GM19238 (cell line): ENCODE measurements around the gene PPP3CA.

Experiments
- DNase-seq: peaks from one replicate; pipeline ENCODE4 v3.0.0; 2011; ENCODE audit warnings: low spot score; ENCODE audit not compliant: insufficient read length

PPP3CA gene

GRCh38 chr4:101064541-101065180 lies 282.7 kb downstream of the PPP3CA start:
- DNase-seq = no peak

- no peak for DNase-seq
Observed at GRCh38 chr4:101055392-101055791, 291.9 kb downstream of the PPP3CA start.

DNA sequence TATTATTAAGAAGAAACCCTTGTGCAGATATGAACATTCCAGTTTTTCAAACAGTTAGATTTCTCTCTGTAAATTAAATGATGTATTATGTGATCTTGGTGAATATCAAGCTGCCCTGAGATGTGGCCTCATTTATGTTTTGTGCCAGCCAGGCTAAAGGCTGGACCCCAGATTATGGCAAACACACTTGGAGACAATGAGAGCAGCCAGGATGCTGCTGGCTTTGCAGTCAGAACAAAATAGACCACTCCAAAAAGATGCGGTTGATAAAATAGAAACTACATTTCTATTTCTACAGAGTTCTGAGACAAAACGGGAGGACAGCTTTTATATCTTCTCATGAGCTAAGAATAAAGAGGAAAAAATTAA lies 296.5 kb downstream of the PPP3CA start:
- no peak for DNase-seq

DNA sequence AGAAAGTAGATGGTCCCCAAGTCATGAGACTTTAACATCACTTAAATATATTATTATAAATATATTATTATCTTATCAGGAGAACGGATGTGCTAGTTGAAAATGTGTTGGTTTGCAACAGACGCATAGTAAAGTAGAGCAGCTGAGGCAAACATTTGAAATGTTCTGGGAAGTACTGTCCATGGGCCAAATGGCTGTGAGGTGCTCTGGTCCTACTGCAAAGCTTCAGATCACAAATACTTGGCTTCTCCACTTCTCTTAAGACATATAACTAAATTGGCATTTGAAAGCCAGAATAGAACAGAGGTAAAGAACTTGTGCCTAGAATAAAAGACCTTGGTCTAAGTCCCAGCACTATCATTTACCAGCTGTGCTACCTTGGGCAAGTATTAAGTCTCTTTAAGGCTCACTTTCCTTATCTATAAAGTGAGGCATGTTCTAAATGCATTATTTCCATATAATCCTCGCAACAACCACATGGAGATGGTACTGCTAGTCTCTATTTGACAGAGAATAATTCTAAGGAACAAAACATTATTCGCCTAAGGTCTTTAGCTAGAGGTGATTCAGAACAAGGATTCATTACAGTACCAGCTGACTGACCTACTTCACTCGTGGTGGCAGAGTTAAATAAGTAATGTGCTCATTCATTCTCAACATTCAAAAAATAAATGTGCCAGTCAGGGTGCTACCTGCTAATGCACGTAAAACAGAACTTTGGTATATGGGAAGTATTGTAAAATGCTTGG lies 297.1 kb downstream of the PPP3CA start:
- no peak for DNase-seq

DNA sequence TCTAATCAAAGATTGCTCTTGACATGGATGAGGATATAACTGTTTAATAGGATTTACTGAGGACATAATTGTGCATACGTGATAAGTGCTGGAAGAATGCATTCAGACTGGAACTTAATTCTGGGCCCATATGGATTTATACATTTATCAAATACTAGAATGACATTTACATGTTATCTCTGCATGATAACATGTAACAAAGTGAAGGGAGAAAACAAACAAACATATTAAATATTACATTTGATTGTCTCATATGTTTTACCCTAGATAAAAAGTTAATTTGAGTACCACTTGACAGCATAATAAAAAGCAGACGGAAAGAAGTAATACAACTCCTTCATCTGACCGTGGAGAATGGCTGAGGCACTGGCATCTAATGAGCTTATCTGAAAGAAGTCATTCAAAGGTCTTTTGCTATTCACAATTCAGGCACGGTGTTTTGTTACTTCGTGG lies 297.8 kb downstream of the PPP3CA start:
- DNase-seq = no peak

DNA sequence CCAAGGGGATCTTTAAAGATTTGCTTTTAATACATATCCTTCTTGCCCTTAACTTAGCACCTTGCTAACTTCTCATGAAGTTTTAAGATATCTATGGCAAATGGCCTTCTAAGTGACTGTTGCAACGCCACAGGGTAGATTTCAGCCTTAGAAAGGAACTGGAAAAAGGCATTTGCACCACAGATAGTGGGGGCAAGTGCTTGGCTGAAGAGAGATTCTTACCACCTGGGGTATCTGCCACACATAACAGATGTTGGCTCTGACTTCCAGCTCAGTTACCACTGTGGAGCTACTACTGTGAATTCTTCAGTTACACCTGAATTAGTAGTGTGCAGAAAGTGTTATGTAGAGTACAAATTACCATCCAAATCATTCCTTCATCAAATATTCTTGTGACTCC lies 302.6 kb downstream of the PPP3CA start:
- DNase-seq = no peak

- DNase-seq = no peak
Observed at GRCh38 chr4:101042847-101043246, 304.5 kb downstream of the PPP3CA start.

DNA sequence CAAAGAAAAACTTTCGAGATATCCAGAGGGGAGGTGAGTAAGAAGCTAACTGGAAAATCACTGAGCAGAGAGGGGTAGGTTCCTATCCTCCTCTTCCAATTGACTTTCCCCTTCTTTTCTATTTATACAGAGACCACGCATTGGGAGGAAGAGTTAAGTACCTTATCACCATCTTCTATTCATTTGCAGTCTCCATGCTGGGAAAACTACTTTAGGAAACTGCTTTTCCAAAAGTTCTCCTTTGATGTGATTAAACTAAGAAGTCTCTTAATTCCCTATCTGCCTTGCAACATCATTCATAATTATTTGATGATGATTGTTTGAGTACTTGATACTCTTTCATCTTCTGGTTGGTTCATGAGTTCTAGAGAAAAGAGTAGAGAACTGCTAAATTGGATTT lies 306.6 kb downstream of the PPP3CA start:
- DNase-seq = no peak

GRCh38 chr4:101039367-101039766 lies 308.0 kb downstream of the PPP3CA start:
- no peak for DNase-seq

- no peak for DNase-seq
Observed at GRCh38 chr4:101037938-101038413, 309.4 kb downstream of the PPP3CA start.

- no peak for DNase-seq
Observed at GRCh38 chr4:101037249-101037648, 310.1 kb downstream of the PPP3CA start.

DNA sequence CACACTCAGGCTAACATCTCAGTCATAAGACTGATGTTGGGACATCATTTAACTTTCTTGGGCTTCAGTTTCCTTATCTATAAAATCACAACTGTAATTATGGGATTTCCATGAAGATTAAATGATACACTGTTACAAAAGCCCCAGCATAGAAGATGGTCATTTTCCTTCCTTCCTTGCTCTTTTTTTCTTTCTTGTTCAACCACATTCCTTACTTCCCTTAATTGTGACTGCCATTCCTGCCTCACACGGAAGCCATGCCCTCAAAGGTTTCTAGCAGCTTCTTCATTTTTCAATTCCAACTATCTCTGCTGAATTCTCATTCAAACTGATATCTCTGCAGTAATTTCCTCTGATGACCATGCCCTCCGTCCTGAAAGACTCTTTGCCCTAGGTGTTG lies 311.8 kb downstream of the PPP3CA start:
- no peak for DNase-seq

GRCh38 chr4:101033986-101034385 lies 313.3 kb downstream of the PPP3CA start:
- no peak for DNase-seq

GRCh38 chr4:101032541-101032940 lies 314.8 kb downstream of the PPP3CA start:
- DNase-seq = no peak

- DNase-seq = no peak
Observed at GRCh38 chr4:101031971-101032370, 315.4 kb downstream of the PPP3CA start.

- DNase-seq = no peak
Observed at GRCh38 chr4:101028886-101029285, 318.4 kb downstream of the PPP3CA start.

- no peak for DNase-seq
Observed at GRCh38 chr4:101027721-101028120, 319.6 kb downstream of the PPP3CA start.

DNA sequence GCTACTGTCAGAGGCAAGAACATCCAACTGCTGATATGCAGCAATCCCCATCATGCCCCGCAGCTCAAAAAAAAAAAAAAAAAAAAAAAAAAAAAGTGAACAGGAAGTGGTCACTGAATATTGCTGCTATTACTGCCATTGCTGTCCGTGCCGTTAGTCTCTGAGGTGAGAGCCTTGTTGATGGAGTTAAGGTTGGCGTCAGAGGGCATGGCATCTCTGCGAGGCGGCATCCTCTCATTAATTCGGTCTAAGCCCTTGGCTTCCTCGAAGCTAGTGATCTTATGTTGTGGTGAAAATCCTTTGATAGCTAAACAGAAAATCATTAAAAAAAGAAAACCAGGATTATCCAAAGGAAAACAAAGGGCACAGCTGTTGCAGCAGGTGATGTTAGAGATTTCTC lies 321.6 kb downstream of the PPP3CA start:
- no peak for DNase-seq

- DNase-seq = no peak
Observed at GRCh38 chr4:101022151-101023024, 324.9 kb downstream of the PPP3CA start.

- no peak for DNase-seq
Observed at GRCh38 chr4:101020956-101021355, 326.4 kb downstream of the PPP3CA start.

DNA sequence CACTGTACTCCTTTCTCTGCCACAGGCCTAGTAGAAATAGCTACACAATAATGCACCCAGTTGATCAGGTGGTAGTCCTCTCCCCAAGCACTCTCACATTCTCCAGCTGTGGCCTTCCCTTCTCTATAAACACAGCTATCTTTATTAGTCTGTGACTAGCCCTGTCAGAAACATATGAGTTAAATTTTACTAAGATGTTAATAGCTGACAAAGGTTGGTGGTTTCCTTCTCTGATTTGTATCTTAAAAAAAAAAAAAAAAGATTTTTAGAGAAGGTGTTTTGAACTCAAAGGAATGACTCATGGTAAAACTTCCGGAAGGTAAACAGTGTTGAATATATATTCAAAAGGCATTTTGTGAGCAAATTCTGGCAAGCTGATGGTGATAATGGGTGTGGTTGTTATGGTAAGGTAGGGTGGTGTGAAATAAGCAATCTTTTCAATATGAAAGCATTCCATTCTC lies 327.4 kb downstream of the PPP3CA start:
- no peak for DNase-seq

- DNase-seq = no peak
Observed at GRCh38 chr4:101019313-101019712, 328.0 kb downstream of the PPP3CA start.
